GM12878 (cell line): ENCODE data around the gene PAPPA.

Source experiments
- EP300 ChIP-seq, 2 experiments: fragments of 150-350 bp in 1 of 2; IDR thresholded peaks; 2 replicates each; pipeline ENCODE4 v1.6.1; 2011 to 2012; ENCODE audit warnings: low read depth in 2 of 2, low read length in 2 of 2, borderline replicate concordance in 1 of 2, improper control_type of control experiment in 1 of 2, inconsistent platforms in 1 of 2; ENCODE audit not compliant: control insufficient read depth in 1 of 2
- POLR2A ChIP-seq: IDR thresholded peaks from 2 replicates; pipeline ENCODE4 v1.6.1; 2011; ENCODE audit warnings: low read depth, mild to moderate bottlenecking, low read length
- RELA ChIP-seq: fragments of 450-650 bp; IDR thresholded peaks from 2 replicates; pipeline ENCODE4 v1.8.0; 2014; ENCODE audit warnings: borderline replicate concordance; ENCODE audit not compliant: partially characterized antibody
- TAF1 ChIP-seq: IDR thresholded peaks from 2 replicates; pipeline ENCODE4 v1.6.1; 2011; ENCODE audit warnings: mild to moderate bottlenecking, low read depth, low read length, borderline replicate concordance
- TF ChIP-seq, protein P1 (sequence below), 3 experiments: IDR thresholded peaks in 2 of 3; conservative IDR thresholded peaks in 1 of 3; 2 replicates each; pipeline ENCODE4 v1.5.1; 2011; ENCODE audit warnings: low read depth in 3 of 3, low read length in 3 of 3, mild to moderate bottlenecking in 3 of 3, control low read depth in 2 of 3, moderate library complexity in 2 of 3, inconsistent platforms in 1 of 3, mixed read lengths in 1 of 3; ENCODE audit not compliant: control insufficient read depth in 2 of 3, insufficient read depth in 1 of 3; ENCODE audit errors: extremely low read depth in 1 of 3

DNA sequence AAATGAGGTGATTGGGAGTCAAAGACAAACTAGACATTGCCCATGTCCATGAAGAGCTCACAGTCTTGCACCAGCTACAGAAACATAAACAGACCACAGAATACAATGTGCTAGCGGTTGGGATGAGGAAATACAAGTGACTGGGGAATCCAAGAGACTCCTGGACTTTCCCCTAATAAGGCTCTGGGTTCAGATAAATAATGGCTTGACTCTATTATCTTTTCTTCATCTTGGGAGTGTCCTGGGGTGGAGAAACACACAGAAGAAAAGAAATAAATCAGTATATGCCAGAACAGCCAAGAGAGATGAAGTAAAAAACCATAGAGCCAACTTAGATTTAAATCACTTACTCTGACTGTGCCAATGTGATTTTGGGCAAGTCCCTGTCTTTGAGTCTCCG, 227.8 kb downstream of the PAPPA start:
- TF ChIP-seq RELA (no peak), TAF1 (no peak), EP300 (IDR thresholded peaks at IDR 0.05; ENCODE audit: borderline replicate concordance in 1 of 2, control insufficient read depth in 1 of 2, low read depth in 2 of 2, low read length in 2 of 2) (no peak), POLR2A (no peak)
- TF ChIP-seq, protein P1, sequence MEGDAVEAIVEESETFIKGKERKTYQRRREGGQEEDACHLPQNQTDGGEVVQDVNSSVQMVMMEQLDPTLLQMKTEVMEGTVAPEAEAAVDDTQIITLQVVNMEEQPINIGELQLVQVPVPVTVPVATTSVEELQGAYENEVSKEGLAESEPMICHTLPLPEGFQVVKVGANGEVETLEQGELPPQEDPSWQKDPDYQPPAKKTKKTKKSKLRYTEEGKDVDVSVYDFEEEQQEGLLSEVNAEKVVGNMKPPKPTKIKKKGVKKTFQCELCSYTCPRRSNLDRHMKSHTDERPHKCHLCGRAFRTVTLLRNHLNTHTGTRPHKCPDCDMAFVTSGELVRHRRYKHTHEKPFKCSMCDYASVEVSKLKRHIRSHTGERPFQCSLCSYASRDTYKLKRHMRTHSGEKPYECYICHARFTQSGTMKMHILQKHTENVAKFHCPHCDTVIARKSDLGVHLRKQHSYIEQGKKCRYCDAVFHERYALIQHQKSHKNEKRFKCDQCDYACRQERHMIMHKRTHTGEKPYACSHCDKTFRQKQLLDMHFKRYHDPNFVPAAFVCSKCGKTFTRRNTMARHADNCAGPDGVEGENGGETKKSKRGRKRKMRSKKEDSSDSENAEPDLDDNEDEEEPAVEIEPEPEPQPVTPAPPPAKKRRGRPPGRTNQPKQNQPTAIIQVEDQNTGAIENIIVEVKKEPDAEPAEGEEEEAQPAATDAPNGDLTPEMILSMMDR (IDR thresholded peaks at IDR 0.05 in 2 of 3, conservative IDR thresholded peaks at IDR 0.05 in 1 of 3; ENCODE audit: control insufficient read depth in 2 of 3, extremely low read depth in 1 of 3, insufficient read depth in 1 of 3, low read depth in 3 of 3, low read length in 3 of 3), result no peak
